Kidney epithelial cell (primary cell): ENCODE results near the gene PRKAR1B. TPM values are rescaled to one million over a fixed set of nuclear protein-coding genes. Genes with fewer than 3 reads are reported as not detected.

Experiments used
- DNase-seq: peaks from one replicate; pipeline ENCODE4 v3.0.0-alpha.2; 2010; ENCODE audit warnings: low read depth
- H3K27me3 ChIP-seq: 2 replicates; pipeline ENCODE4 v1.6.0; 2011; ENCODE audit warnings: low read length; ENCODE audit not compliant: control insufficient read depth, insufficient read depth
- H3K36me3 ChIP-seq: 2 replicates; pipeline ENCODE4 v1.5.1; 2011; ENCODE audit warnings: low read length; ENCODE audit not compliant: control insufficient read depth, insufficient read depth
- H3K4me3 ChIP-seq: 2 replicates; pipeline ENCODE4 v1.5.1; 2011; ENCODE audit warnings: low read depth, mild to moderate bottlenecking, control low read depth, low read length
- total RNA-seq: library from RNA; depleted of rRNA; stranded (reverse); fragments of >200 nt; gene quantifications from 2 replicates; pipeline ENCODE4 v1.2.3, GENCODE V29; 2015
- TF ChIP-seq, protein P1 (sequence below): IDR thresholded peaks from 2 replicates; pipeline ENCODE4 v1.5.1; 2011; ENCODE audit warnings: mild to moderate bottlenecking, moderate library complexity, low read length, control low read depth, inconsistent platforms; ENCODE audit not compliant: insufficient read depth, poor library complexity, severe bottlenecking

The PRKAR1B gene
- total RNA-seq, 1 donor from 2014 or later = 23.8 TPM

DNA sequence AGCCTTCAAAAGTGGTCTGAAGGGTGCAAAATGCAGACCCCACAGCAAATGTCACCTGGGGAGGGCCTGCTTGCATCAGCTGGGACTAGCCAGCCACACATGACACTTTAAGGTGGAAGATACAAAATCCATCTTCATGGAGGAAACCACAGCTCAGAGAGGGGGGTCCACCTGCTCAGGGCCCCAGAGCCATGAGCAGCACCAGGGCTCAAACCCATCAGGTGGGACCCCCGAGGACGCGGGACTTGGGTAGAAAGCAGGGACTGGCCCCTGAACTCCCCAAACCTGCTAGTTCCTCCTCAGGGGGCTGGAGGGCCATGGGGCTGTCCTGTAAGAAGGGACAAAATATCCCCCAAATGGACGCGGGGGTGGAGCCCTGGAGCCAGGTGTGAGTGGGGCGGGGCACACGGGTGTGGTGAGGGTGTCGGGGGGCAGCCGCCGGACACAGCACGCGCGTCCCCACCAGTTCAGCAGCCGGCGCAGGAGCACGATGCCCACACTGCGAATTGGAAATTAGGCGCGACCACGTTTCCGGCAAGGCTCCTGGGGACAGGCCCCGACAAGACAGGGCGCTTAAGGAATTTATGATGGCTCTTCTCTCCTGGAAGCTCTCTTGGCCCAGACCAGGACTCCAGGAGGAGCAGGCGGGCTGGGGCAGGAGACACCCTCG lies 215.5 kb downstream of the PRKAR1B start:
- Histone ChIP-seq H3K4me3 (no peak overlapping the region), H3K36me3 (no peaks in the 10 kb centered on the region), H3K27me3 (no peaks in the 10 kb centered on the region)
- TF ChIP-seq, protein P1, sequence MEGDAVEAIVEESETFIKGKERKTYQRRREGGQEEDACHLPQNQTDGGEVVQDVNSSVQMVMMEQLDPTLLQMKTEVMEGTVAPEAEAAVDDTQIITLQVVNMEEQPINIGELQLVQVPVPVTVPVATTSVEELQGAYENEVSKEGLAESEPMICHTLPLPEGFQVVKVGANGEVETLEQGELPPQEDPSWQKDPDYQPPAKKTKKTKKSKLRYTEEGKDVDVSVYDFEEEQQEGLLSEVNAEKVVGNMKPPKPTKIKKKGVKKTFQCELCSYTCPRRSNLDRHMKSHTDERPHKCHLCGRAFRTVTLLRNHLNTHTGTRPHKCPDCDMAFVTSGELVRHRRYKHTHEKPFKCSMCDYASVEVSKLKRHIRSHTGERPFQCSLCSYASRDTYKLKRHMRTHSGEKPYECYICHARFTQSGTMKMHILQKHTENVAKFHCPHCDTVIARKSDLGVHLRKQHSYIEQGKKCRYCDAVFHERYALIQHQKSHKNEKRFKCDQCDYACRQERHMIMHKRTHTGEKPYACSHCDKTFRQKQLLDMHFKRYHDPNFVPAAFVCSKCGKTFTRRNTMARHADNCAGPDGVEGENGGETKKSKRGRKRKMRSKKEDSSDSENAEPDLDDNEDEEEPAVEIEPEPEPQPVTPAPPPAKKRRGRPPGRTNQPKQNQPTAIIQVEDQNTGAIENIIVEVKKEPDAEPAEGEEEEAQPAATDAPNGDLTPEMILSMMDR = no peak
- DNase-seq = no peak

DNA sequence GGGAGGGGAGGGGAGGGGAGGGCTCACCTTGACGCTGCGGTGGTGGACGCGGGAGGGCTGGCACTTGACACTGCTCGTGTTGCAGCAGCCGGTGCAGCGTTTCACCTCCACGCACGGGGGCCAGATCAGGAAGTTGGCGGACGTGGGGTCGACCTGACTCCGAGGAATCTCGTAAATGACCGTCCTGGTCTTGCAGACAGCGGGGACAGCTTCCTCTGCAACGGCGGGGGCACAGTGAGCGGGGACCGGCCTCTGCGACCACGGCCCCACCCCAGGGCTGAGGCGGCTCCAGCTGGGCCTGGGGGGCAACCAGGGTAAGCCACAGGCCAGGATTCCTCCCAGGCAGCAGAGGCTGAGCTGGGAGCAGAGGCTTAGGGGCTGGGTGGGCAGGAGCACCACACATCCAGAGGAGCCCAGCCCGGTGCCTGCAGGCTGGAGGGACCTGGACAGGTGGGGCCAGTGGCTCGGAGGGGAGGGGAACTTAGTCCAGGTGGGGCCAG lies 216.2 kb downstream of the PRKAR1B start:
- no peak for DNase-seq
- no peaks in the 10 kb centered on the region for H3K27me3 ChIP-seq
- H3K4me3 ChIP-seq = no peak overlapping the region
- TF ChIP-seq, protein P1 = no peak
- no peaks in the 10 kb centered on the region for H3K36me3 ChIP-seq

DNA sequence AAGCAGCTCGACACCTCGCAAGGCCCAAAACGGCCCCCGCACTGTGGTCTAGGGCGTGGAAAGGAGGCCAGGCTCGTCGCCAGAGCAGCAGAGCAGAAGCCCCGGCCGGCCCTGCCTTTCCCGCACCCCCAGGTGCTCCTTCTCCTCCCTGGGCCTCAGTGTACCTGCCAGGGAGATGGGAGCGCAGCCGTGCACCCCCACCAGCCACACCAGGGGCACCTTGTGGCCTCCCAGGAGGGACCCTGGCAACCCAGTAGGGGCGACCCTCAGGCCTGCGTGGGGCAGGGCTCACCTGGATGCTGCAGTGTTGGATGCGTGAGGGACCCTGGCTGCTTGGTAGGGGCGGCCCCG lies 217.0 kb downstream of the PRKAR1B start:
- no peak overlapping the region for H3K4me3 ChIP-seq

DNA sequence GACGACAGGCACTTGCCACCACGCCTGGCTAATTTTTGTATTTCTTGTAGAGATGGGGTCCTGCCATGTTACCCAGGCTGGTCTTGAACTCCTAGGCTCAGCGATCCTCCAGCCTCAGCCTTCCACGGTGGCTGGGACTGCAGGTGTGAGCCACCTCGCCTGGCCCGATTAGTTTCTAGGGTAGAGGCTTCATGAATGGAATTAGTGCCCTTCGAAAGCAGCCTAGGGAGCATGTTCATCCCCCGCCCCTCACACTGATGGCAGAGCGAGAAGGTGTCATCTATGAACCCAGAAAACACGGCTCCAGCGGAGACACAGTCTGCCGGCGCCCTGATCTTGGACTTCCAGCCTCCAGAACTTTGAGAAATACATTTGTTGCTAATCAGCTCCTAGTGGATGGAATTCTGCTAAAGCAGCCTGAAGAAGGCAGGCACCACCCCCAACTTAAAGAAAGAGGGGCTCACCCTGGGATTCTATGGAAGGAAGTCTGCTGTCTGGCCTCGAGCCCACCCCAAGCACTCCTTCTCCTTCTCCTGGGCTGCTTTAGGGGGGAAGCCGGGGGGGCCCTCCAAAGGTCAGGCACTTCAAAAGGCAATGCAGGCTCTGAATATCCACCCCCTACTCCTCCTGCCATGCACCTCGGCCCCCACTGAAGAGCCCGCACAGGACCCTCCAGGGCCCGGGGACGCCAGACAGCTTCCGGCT lies 217.5 kb downstream of the PRKAR1B start:
- Histone ChIP-seq H3K27me3 (no peaks in the 10 kb centered on the region), H3K4me3 (no peak overlapping the region), H3K36me3 (no peaks in the 10 kb centered on the region)
- DNase-seq = no peak
- TF ChIP-seq, protein P1 = no peak

More for the DNA sequence above, 217.0 kb downstream of the PRKAR1B start:
- DNase-seq = no peak
- TF ChIP-seq, protein P1 = no peak
- H3K27me3 ChIP-seq = no peaks in the 10 kb centered on the region
- no peaks in the 10 kb centered on the region for H3K36me3 ChIP-seq

DNA sequence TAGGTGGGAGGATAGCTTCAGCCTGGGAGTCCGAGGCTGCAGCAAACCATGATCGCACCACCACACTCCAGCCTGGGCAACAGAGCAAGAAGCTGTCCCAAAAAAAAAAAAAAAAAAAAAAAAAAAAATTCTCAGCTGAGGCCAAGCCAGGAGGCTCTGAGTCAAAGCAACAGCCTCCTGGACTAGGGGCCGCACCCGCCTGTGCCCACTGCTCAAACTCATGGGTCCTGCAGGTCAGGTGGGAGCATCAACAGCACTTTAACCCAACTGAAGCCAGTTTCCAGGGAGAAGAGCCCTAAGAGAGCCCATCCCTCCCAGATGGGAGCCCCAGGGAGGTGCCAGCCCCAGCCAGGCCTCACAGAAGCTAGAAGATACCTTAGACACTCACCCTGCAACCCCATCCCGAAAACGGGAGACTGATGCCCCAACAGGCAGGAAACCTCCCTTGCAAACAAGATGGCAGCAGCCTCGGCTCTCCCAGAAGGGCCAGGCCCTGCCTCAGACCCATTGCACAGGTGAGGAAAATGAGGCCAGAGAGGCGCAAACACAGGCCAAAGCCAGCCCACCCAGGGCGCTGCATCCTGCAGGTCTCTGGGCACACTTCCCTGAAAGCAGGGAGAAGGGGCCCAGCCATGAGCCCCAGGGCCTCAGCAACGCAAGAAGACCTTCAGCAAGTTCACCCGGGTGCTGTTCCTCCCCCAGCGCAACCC lies 218.5 kb downstream of the PRKAR1B start:
- no peak overlapping the region for H3K4me3 ChIP-seq

More for the DNA sequence above, 218.5 kb downstream of the PRKAR1B start:
- TF ChIP-seq, protein P1 = no peak
- DNase-seq = no peak
- Histone ChIP-seq H3K36me3 (no peaks in the 10 kb centered on the region), H3K27me3 (no peaks in the 10 kb centered on the region)
